ENCODE measurements around the gene EDC4. TPM values are rescaled to one million over a fixed set of nuclear protein-coding genes. Genes with fewer than 3 reads are reported as not detected.

EDC4 gene
- total and polyA plus RNA-seq, 9 of the 15 experiments (the other 6 are each of a cell fraction or from before 2014, with no cell fraction given) = 1.1 to 131 (median 74.0) TPM

GRCh38 chr16:67893743-67894399 lies 21.0 kb downstream of the EDC4 start (continued):
- TF ChIP-seq NR0B1 (IDR thresholded peaks at IDR 0.05; ENCODE audit: partially characterized antibody) (no peak), JUND (IDR thresholded peaks at IDR 0.05; ENCODE audit: borderline replicate concordance, low read depth, low read length) (no peak), JUND (tag; IDR thresholded peaks at IDR 0.05; ENCODE audit: borderline replicate concordance, low read depth, low read length) (no peak), GABPB1 (CRISPR knock-in tag; IDR thresholded peaks at IDR 0.05) (0 out of 2 replicates have a peak, but pooled peaks have one; percentile 2), RFX7 (CRISPR knock-in tag; IDR thresholded peaks at IDR 0.05) (no peak), HDAC2 (IDR thresholded peaks at IDR 0.05) (no peak), COPS2 (conservative IDR thresholded peaks at IDR 0.05) (no peak), NCOA4 (IDR thresholded peaks at IDR 0.05; ENCODE audit: partially characterized antibody) (no peak), HNRNPLL (IDR thresholded peaks at IDR 0.05; ENCODE audit: low read depth, low read length, poor library complexity, severe bottlenecking) (peak; percentile 39), POLR3A (IDR thresholded peaks at IDR 0.05; ENCODE audit: borderline replicate concordance, extremely low read depth, insufficient read depth, insufficient read length) (no peak), ZNF263 (CRISPR knock-in tag; IDR thresholded peaks at IDR 0.05; ENCODE audit: borderline replicate concordance) (no peak), TFAP4 (CRISPR knock-in tag; IDR thresholded peaks at IDR 0.05; ENCODE audit: borderline replicate concordance) (peak; percentile 54)
